Myometrial cell (primary cell): ENCODE measurements around the gene SEC16B. TPM values are rescaled to one million over a fixed set of nuclear protein-coding genes. Genes with fewer than 3 reads are reported as not detected.

ENCODE experiments used
- total RNA-seq: library from RNA; depleted of rRNA; stranded (reverse); fragments of >200 nt; gene quantifications from 2 replicates; pipeline ENCODE4 v1.2.3, GENCODE V29; 2015

Gene SEC16B
- 2.5 and 5.2 TPM in 2 replicates for total RNA-seq

GRCh38 chr1:177969825-177970371 is at the start of gene SEC16B:
Gene SEC16B (minus strand): TSS chr1:177970058. CDS start chr1:177967981, 2,077 bp downstream.

Other genes with a start within 250 kb of the SEC16B start
- gene RASAL2, start 124.0 kb upstream of the SEC16B start, total RNA-seq: 8.6 and 11.7 TPM in 2 replicates